Neuronal stem cell (in vitro differentiated cells): ENCODE measurements around the gene PGBD2.
"Not testable (repeated sequence)": the region's sequence is repeated elsewhere in the genome, so short reads cannot be mapped to it uniquely, and the experiment has no call there.

Source experiments
- DNase-seq: peaks from one replicate; pipeline ENCODE4 v3.0.0-alpha.2; 2013; ENCODE audit warnings: low spot score
- H2AFZ ChIP-seq: one replicate; pipeline ENCODE4 v1.6.1; 2013; ENCODE audit warnings: mild to moderate bottlenecking, low read length, inconsistent platforms
- H2AK5ac ChIP-seq: 2 replicates; pipeline ENCODE4 v1.6.1; 2013; ENCODE audit warnings: low read depth, mild to moderate bottlenecking, inconsistent platforms, low read length, moderate library complexity, mixed read lengths
- H2BK120ac ChIP-seq: 2 replicates; pipeline ENCODE4 v1.6.1; 2013; ENCODE audit warnings: low read depth, mild to moderate bottlenecking, inconsistent platforms, low read length, moderate library complexity, mixed read lengths
- H2BK12ac ChIP-seq: one replicate; pipeline ENCODE4 v1.6.1; 2013; ENCODE audit warnings: low read length, inconsistent platforms
- H2BK15ac ChIP-seq: 2 replicates; pipeline ENCODE4 v1.6.1; 2013; ENCODE audit warnings: mild to moderate bottlenecking, low read length, inconsistent platforms, mixed read lengths
- H2BK5ac ChIP-seq: one replicate; pipeline ENCODE4 v1.6.1; 2013; ENCODE audit warnings: inconsistent platforms, mild to moderate bottlenecking, low read length, moderate library complexity
- H3K14ac ChIP-seq: one replicate; pipeline ENCODE4 v1.6.1; 2013; ENCODE audit warnings: low read length, inconsistent platforms
- H3K18ac ChIP-seq: 2 replicates; pipeline ENCODE4 v1.6.1; 2013; ENCODE audit warnings: low read length, inconsistent platforms
- H3K23ac ChIP-seq: 2 replicates; pipeline ENCODE4 v1.6.1; 2013; ENCODE audit warnings: low read depth, mild to moderate bottlenecking, mixed read lengths, low read length, inconsistent platforms; ENCODE audit not compliant: poor library complexity
- H3K27ac ChIP-seq: replicated peaks from 3 replicates; pipeline ENCODE4 v1.5.1; 2013; ENCODE audit warnings: low read length, inconsistent platforms
- H3K27me3 ChIP-seq, 3 experiments: 2 replicates each; pipeline ENCODE4 v1.6.1; 2013; ENCODE audit warnings: low read length in 3 of 3, mild to moderate bottlenecking in 2 of 3, inconsistent platforms in 1 of 3, low read depth in 1 of 3, mixed read lengths in 1 of 3, moderate library complexity in 1 of 3; ENCODE audit not compliant: control insufficient read depth in 3 of 3, insufficient read depth in 3 of 3
- H3K36me3 ChIP-seq, 2 donors: replicated peaks in 1 of 2; 2 replicates each; pipeline ENCODE4 v1.6.1; 2013; ENCODE audit warnings: low read length in 2 of 2; ENCODE audit not compliant: control insufficient read depth in 2 of 2, insufficient read depth in 2 of 2
- H3K4ac ChIP-seq: 2 replicates; pipeline ENCODE4 v1.6.1; 2013; ENCODE audit warnings: inconsistent platforms, mild to moderate bottlenecking, low read length, moderate library complexity
- H3K4me1 ChIP-seq, 2 donors: 1 replicate in 1 of 2; 2 replicates in 1 of 2; pipeline ENCODE4 v1.6.1; 2013; ENCODE audit warnings: low read length in 2 of 2, low read depth in 1 of 2; ENCODE audit not compliant: control insufficient read depth in 2 of 2, insufficient read depth in 1 of 2
- H3K4me2 ChIP-seq: one replicate; pipeline ENCODE4 v1.6.1; 2013; ENCODE audit warnings: mild to moderate bottlenecking, low read length, inconsistent platforms; ENCODE audit not compliant: insufficient read depth, poor library complexity, severe bottlenecking
- H3K4me3 ChIP-seq, 2 donors: 2 replicates each; pipeline ENCODE4 v1.5.1; 2013; ENCODE audit warnings: low read length in 2 of 2, mild to moderate bottlenecking in 2 of 2, inconsistent platforms in 1 of 2, moderate library complexity in 1 of 2
- H3K79me1 ChIP-seq: one replicate; pipeline ENCODE4 v1.6.1; 2013; ENCODE audit warnings: low read depth, mild to moderate bottlenecking, inconsistent platforms, low read length, moderate library complexity
- H3K9ac ChIP-seq: one replicate; pipeline ENCODE4 v1.6.1; 2013; ENCODE audit warnings: mild to moderate bottlenecking, low read depth, low read length, inconsistent platforms; ENCODE audit not compliant: poor library complexity
- H3K9me3 ChIP-seq, 2 donors: replicated peaks in 1 of 2; 2 replicates each; pipeline versions ENCODE3 to v1.6.1; 2013; ENCODE audit warnings: low read length in 2 of 2, mild to moderate bottlenecking in 2 of 2, inconsistent platforms in 1 of 2, low read depth in 1 of 2, mixed read lengths in 1 of 2, moderate library complexity in 1 of 2; ENCODE audit not compliant: control insufficient read depth in 2 of 2, insufficient read depth in 1 of 2
- H4K8ac ChIP-seq: one replicate; pipeline ENCODE4 v1.6.1; 2013; ENCODE audit warnings: low read depth, mild to moderate bottlenecking, inconsistent platforms, low read length, moderate library complexity
- H4K91ac ChIP-seq: one replicate; pipeline ENCODE4 v1.6.1; 2013; ENCODE audit warnings: low read length, low read depth, mild to moderate bottlenecking, inconsistent platforms; ENCODE audit not compliant: poor library complexity
- WGBS, 2 donors: extraction: QIAGEN DNeasy Blood & Tissue Kit; methylation state at CpG; one replicate each; pipeline ENCODE4 v1.1.7; 2013; ENCODE audit warnings: missing lambda C conversion rate in 2 of 2, mixed read lengths in 1 of 2; ENCODE audit not compliant: insufficient read length in 2 of 2, insufficient replicate concordance in 1 of 2; ENCODE audit errors: extremely low coverage in 2 of 2; 5-methylcytosine and 5-hydroxymethylcytosine counted together

Gene PGBD2

GRCh38 chr1:248889914-248890243 lies 16.2 kb upstream of the PGBD2 start:
- H3K4ac ChIP-seq, H3K18ac ChIP-seq, H3K4me3 ChIP-seq, H2AK5ac ChIP-seq, H3K79me1 ChIP-seq, H3K36me3 ChIP-seq, H2AFZ ChIP-seq, H4K8ac ChIP-seq, H3K9me3 ChIP-seq, H2BK12ac ChIP-seq, H3K4me1 ChIP-seq, DNase-seq, H3K14ac ChIP-seq, H3K9ac ChIP-seq, H2BK120ac ChIP-seq, H2BK15ac ChIP-seq, H3K4me2 ChIP-seq, H3K23ac ChIP-seq, H4K91ac ChIP-seq, H3K27ac ChIP-seq, H3K27me3 ChIP-seq, H2BK5ac ChIP-seq: not testable (repeated sequence)
- WGBS, 2 donors, result no CpG with 5 or more reads among the region's 10 CpGs

GRCh38 chr1:248890549-248891498 lies 15.2 kb upstream of the PGBD2 start:
- Histone ChIP-seq H3K36me3 (no peaks in the 10 kb centered on the region), H2BK12ac (peak overlapping the region; percentile 76), H3K4me1 (peaks cover 1 to 5% of the 10 kb centered on the region in 2 donors), H3K27ac (no peak overlapping the region), H3K4me3 (peak overlapping the region in 1 of 2 donors; percentile 70), H3K4me2 (no peak overlapping the region), H3K18ac (peak overlapping the region; percentile 70), H3K79me1 (no peaks in the 10 kb centered on the region), H3K23ac (peak overlapping the region; percentile 56), H4K8ac (no peak overlapping the region), H2BK120ac (no peak overlapping the region), H3K9ac (no peak overlapping the region), H3K14ac (peak overlapping the region; percentile 91), H2AK5ac (peak overlapping the region; percentile 35), H3K4ac (no peak overlapping the region), H2AFZ (no peak overlapping the region), H2BK5ac (no peak overlapping the region), H4K91ac (peak overlapping the region; percentile 83), H3K27me3 (no peaks in the 10 kb centered on the region), H3K9me3 (no peaks in the 10 kb centered on the region), H2BK15ac (peak overlapping the region; percentile 27)
- DNase-seq, result no peak
- 100% methylated on average over 5 of the region's 9 CpGs; no CpG with 5 or more reads in 1 of the 2 donors for WGBS, 2 donors

GRCh38 chr1:248891758-248892157 lies 14.3 kb upstream of the PGBD2 start:
- H3K9me3 ChIP-seq, result no peaks in the 10 kb centered on the region
- no peak overlapping the region for H3K9ac ChIP-seq
- no peak overlapping the region for H3K4me2 ChIP-seq
- H3K4ac ChIP-seq, result no peak overlapping the region
- no peak overlapping the region for H3K14ac ChIP-seq
- H2BK12ac ChIP-seq, result no peak overlapping the region
- DNase-seq, result no peak
- no peak overlapping the region for H3K23ac ChIP-seq
- no peak overlapping the region for H3K4me3 ChIP-seq
- no peaks in the 10 kb centered on the region for H3K79me1 ChIP-seq
- H2AK5ac ChIP-seq, result no peak overlapping the region
- no peaks in the 10 kb centered on the region for H3K36me3 ChIP-seq
- H4K8ac ChIP-seq, result no peak overlapping the region
- no peak overlapping the region for H2BK120ac ChIP-seq
- H3K27ac ChIP-seq, result no peak overlapping the region
- H2AFZ ChIP-seq, result no peak overlapping the region
- peaks cover under 1 to 1% of the 10 kb centered on the region in 2 donors for H3K4me1 ChIP-seq
- H4K91ac ChIP-seq, result no peak overlapping the region
- no peak overlapping the region for H3K18ac ChIP-seq
- no peak overlapping the region for H2BK15ac ChIP-seq
- no peak overlapping the region for H2BK5ac ChIP-seq
- peaks cover 0 to 4% (median 0%) of the 10 kb centered on the region in 3 experiments for H3K27me3 ChIP-seq
- no CpG with 5 or more reads among the region's 2 CpGs for WGBS, 2 donors

GRCh38 chr1:248892590-248892989 lies 13.4 kb upstream of the PGBD2 start:
- Histone ChIP-seq H3K36me3 (no peaks in the 10 kb centered on the region), H3K9me3 (no peaks in the 10 kb centered on the region), H3K23ac (no peak overlapping the region), H3K4me3 (no peak overlapping the region), H3K18ac (no peak overlapping the region), H4K8ac (no peak overlapping the region), H3K27ac (no peak overlapping the region), H2AK5ac (no peak overlapping the region), H4K91ac (no peak overlapping the region), H3K4me1 (peaks cover 0 to 1% of the 10 kb centered on the region in 2 donors), H2AFZ (no peak overlapping the region), H3K79me1 (no peaks in the 10 kb centered on the region), H2BK5ac (no peak overlapping the region), H3K4me2 (no peak overlapping the region), H2BK120ac (no peak overlapping the region), H3K27me3 (peaks cover 0 to 4% (median 0%) of the 10 kb centered on the region in 3 experiments), H3K14ac (no peak overlapping the region), H2BK15ac (no peak overlapping the region), H3K4ac (no peak overlapping the region), H2BK12ac (no peak overlapping the region), H3K9ac (no peak overlapping the region)
- DNase-seq, result no peak
- no CpG with 5 or more reads among the region's 1 CpG for WGBS, 2 donors
